ENCODE measurements around the gene WDR64. TPM values are rescaled to one million over a fixed set of nuclear protein-coding genes. Genes with fewer than 3 reads are reported as not detected.

Gene WDR64
- total RNA-seq, 2 donors from 2014 or later: 0.12 TPM; not detected in 1

- ATAC-seq (replicated peaks in 1 of 2) (no peak), DNase-seq (no peak)
- Mint-ChIP-seq H3K27me3 (ENCODE audit: low read depth) (no peaks in the 10 kb centered on the region), H3K36me3 (ENCODE audit: insufficient read depth in 2 of 2) (no peaks in the 10 kb centered on the region), H3K4me3 (no peak overlapping the region), H3K9me3 (no peaks in the 10 kb centered on the region), H3K27ac (no peak overlapping the region), H3K4me1 (ENCODE audit: low read depth) (no peaks in the 10 kb centered on the region)
Measured at GRCh38 chr1:241749945-241750695, 98.0 kb downstream of the WDR64 start.

- Mint-ChIP-seq H3K27me3 (ENCODE audit: low read depth) (no peaks in the 10 kb centered on the region), H3K27ac (no peak overlapping the region), H3K4me1 (ENCODE audit: low read depth) (no peaks in the 10 kb centered on the region), H3K4me3 (no peak overlapping the region), H3K36me3 (ENCODE audit: insufficient read depth in 2 of 2) (no peaks in the 10 kb centered on the region), H3K9me3 (no peaks in the 10 kb centered on the region)
- no peak for DNase-seq
- ATAC-seq (replicated peaks in 1 of 2): no peak
Measured at GRCh38 chr1:241751524-241751923, 99.4 kb downstream of the WDR64 start.

GRCh38 chr1:241762713-241763339 lies 110.7 kb downstream of the WDR64 start:
- Mint-ChIP-seq H3K4me3 (no peak overlapping the region), H3K36me3 (ENCODE audit: insufficient read depth in 2 of 2) (no peaks in the 10 kb centered on the region), H3K27ac (no peak overlapping the region), H3K9me3 (no peaks in the 10 kb centered on the region), H3K27me3 (ENCODE audit: low read depth) (no peaks in the 10 kb centered on the region), H3K4me1 (ENCODE audit: low read depth) (no peaks in the 10 kb centered on the region)
- DNase-seq (no peak), ATAC-seq (replicated peaks in 1 of 2) (no peak)

GRCh38 chr1:241765390-241765789 lies 113.3 kb downstream of the WDR64 start:
- Mint-ChIP-seq H3K36me3 (ENCODE audit: insufficient read depth in 2 of 2) (no peaks in the 10 kb centered on the region), H3K9me3 (peaks cover 0 to 1% of the 10 kb centered on the region in 2 donors), H3K27me3 (ENCODE audit: low read depth) (no peaks in the 10 kb centered on the region), H3K4me1 (ENCODE audit: low read depth) (no peaks in the 10 kb centered on the region), H3K4me3 (no peak overlapping the region), H3K27ac (no peak overlapping the region)
- no peak for DNase-seq
- no peak for ATAC-seq (replicated peaks in 1 of 2)

GRCh38 chr1:241767737-241768136 lies 115.7 kb downstream of the WDR64 start:
- DNase-seq (no peak), ATAC-seq (replicated peaks in 1 of 2) (no peak)
- H3K4me3 Mint-ChIP-seq: no peak overlapping the region
- no peaks in the 10 kb centered on the region for H3K36me3 Mint-ChIP-seq (ENCODE audit: insufficient read depth in 2 of 2)
- H3K4me1 Mint-ChIP-seq (ENCODE audit: low read depth): no peaks in the 10 kb centered on the region
- peaks cover 0 to 1% of the 10 kb centered on the region in 2 donors for H3K9me3 Mint-ChIP-seq
- no peak overlapping the region for H3K27ac Mint-ChIP-seq
- no peaks in the 10 kb centered on the region for H3K27me3 Mint-ChIP-seq (ENCODE audit: low read depth)

- no peaks in the 10 kb centered on the region for H3K4me1 Mint-ChIP-seq (ENCODE audit: low read depth)
- H3K9me3 Mint-ChIP-seq: peaks cover 0 to 1% of the 10 kb centered on the region in 2 donors
- ATAC-seq (replicated peaks in 1 of 2) (no peak), DNase-seq (no peak)
- H3K27ac Mint-ChIP-seq: no peak overlapping the region
- no peaks in the 10 kb centered on the region for H3K36me3 Mint-ChIP-seq (ENCODE audit: insufficient read depth in 2 of 2)
- H3K4me3 Mint-ChIP-seq: no peak overlapping the region
- no peaks in the 10 kb centered on the region for H3K27me3 Mint-ChIP-seq (ENCODE audit: low read depth)
Measured at GRCh38 chr1:241770115-241770514, 118.0 kb downstream of the WDR64 start.

- DNase-seq (no peak), ATAC-seq (replicated peaks in 1 of 2) (no peak)
- Mint-ChIP-seq H3K9me3 (peaks cover 0 to 1% of the 10 kb centered on the region in 2 donors), H3K4me3 (no peak overlapping the region), H3K4me1 (ENCODE audit: low read depth) (no peaks in the 10 kb centered on the region), H3K27ac (no peak overlapping the region), H3K27me3 (ENCODE audit: low read depth) (no peaks in the 10 kb centered on the region), H3K36me3 (ENCODE audit: insufficient read depth in 2 of 2) (no peaks in the 10 kb centered on the region)
Measured at GRCh38 chr1:241771117-241771516, 119.0 kb downstream of the WDR64 start.

- Mint-ChIP-seq H3K27me3 (ENCODE audit: low read depth) (no peaks in the 10 kb centered on the region), H3K27ac (no peak overlapping the region), H3K4me1 (ENCODE audit: low read depth) (no peaks in the 10 kb centered on the region), H3K9me3 (peaks cover 0 to 1% of the 10 kb centered on the region in 2 donors), H3K4me3 (no peak overlapping the region), H3K36me3 (ENCODE audit: insufficient read depth in 2 of 2) (no peaks in the 10 kb centered on the region)
- no peak for ATAC-seq (replicated peaks in 1 of 2)
- DNase-seq: no peak
Measured at GRCh38 chr1:241772932-241773500, 120.9 kb downstream of the WDR64 start.

GRCh38 chr1:241773991-241774390 lies 121.9 kb downstream of the WDR64 start:
- ATAC-seq (replicated peaks in 1 of 2) (no peak), DNase-seq (no peak)
- peaks cover 0 to 1% of the 10 kb centered on the region in 2 donors for H3K9me3 Mint-ChIP-seq
- no peaks in the 10 kb centered on the region for H3K36me3 Mint-ChIP-seq (ENCODE audit: insufficient read depth in 2 of 2)
- H3K4me1 Mint-ChIP-seq (ENCODE audit: low read depth): no peaks in the 10 kb centered on the region
- no peaks in the 10 kb centered on the region for H3K27me3 Mint-ChIP-seq (ENCODE audit: low read depth)
- no peak overlapping the region for H3K27ac Mint-ChIP-seq
- no peak overlapping the region for H3K4me3 Mint-ChIP-seq

GRCh38 chr1:241775021-241775420 lies 122.9 kb downstream of the WDR64 start:
- Mint-ChIP-seq H3K9me3 (no peaks in the 10 kb centered on the region), H3K27me3 (ENCODE audit: low read depth) (no peaks in the 10 kb centered on the region), H3K4me3 (no peak overlapping the region), H3K27ac (no peak overlapping the region), H3K36me3 (ENCODE audit: insufficient read depth in 2 of 2) (no peaks in the 10 kb centered on the region), H3K4me1 (ENCODE audit: low read depth) (no peaks in the 10 kb centered on the region)
- ATAC-seq (replicated peaks in 1 of 2): no peak
- no peak for DNase-seq

- DNase-seq (no peak), ATAC-seq (replicated peaks in 1 of 2) (no peak)
- Mint-ChIP-seq H3K27me3 (ENCODE audit: low read depth) (no peaks in the 10 kb centered on the region), H3K9me3 (no peaks in the 10 kb centered on the region), H3K4me3 (no peak overlapping the region), H3K36me3 (ENCODE audit: insufficient read depth in 2 of 2) (no peaks in the 10 kb centered on the region), H3K27ac (no peak overlapping the region), H3K4me1 (ENCODE audit: low read depth) (no peaks in the 10 kb centered on the region)
Measured at GRCh38 chr1:241776911-241777310, 124.8 kb downstream of the WDR64 start.

GRCh38 chr1:241778117-241778516 lies 126.0 kb downstream of the WDR64 start:
- Mint-ChIP-seq H3K4me1 (ENCODE audit: low read depth) (no peaks in the 10 kb centered on the region), H3K36me3 (ENCODE audit: insufficient read depth in 2 of 2) (no peaks in the 10 kb centered on the region), H3K27ac (no peak overlapping the region), H3K27me3 (ENCODE audit: low read depth) (no peaks in the 10 kb centered on the region), H3K4me3 (no peak overlapping the region), H3K9me3 (no peaks in the 10 kb centered on the region)
- ATAC-seq (replicated peaks in 1 of 2): no peak
- no peak for DNase-seq

GRCh38 chr1:241779897-241780296 lies 127.8 kb downstream of the WDR64 start:
- Mint-ChIP-seq H3K27ac (no peak overlapping the region), H3K27me3 (ENCODE audit: low read depth) (no peaks in the 10 kb centered on the region), H3K4me1 (ENCODE audit: low read depth) (no peaks in the 10 kb centered on the region), H3K4me3 (no peak overlapping the region), H3K9me3 (no peaks in the 10 kb centered on the region), H3K36me3 (ENCODE audit: insufficient read depth in 2 of 2) (no peaks in the 10 kb centered on the region)
- DNase-seq (no peak), ATAC-seq (replicated peaks in 1 of 2) (no peak)
